ENCODE results near the gene BHLHE41. TPM values are rescaled to one million over a fixed set of nuclear protein-coding genes. Genes with fewer than 3 reads are reported as not detected.

BHLHE41 gene
- polyA plus RNA-seq, 1 experiment = 5.3 TPM

DNA sequence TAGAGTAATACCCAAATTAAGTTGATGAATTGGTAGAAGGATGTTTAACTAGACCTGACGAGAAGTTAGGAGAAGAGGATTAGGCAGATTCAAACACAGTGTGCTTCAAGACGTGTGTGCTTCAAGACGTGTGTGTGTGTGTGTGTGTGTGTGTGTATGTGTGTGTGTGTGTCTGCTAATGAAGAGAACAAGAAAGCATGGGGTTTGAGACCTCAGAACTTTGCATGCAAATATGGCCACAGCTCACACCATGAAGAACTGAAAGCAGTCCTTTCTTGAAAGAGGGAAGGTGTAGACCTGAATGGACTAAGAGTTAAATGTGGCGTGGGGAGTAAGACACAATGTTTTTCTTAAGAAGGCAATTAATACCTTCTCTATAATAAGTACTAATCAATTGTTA lies 38.1 kb upstream of the BHLHE41 start:
- TF ChIP-seq, protein P1, sequence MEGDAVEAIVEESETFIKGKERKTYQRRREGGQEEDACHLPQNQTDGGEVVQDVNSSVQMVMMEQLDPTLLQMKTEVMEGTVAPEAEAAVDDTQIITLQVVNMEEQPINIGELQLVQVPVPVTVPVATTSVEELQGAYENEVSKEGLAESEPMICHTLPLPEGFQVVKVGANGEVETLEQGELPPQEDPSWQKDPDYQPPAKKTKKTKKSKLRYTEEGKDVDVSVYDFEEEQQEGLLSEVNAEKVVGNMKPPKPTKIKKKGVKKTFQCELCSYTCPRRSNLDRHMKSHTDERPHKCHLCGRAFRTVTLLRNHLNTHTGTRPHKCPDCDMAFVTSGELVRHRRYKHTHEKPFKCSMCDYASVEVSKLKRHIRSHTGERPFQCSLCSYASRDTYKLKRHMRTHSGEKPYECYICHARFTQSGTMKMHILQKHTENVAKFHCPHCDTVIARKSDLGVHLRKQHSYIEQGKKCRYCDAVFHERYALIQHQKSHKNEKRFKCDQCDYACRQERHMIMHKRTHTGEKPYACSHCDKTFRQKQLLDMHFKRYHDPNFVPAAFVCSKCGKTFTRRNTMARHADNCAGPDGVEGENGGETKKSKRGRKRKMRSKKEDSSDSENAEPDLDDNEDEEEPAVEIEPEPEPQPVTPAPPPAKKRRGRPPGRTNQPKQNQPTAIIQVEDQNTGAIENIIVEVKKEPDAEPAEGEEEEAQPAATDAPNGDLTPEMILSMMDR (IDR thresholded peaks at IDR 0.05; ENCODE audit: insufficient read depth, low read depth, low read length) = no peak
- POLR2A ChIA-PET = no interaction called here
- DNase-seq (ENCODE audit: low read depth) = no peak
- Histone ChIP-seq H3K27me3 (ENCODE audit: control insufficient read depth, insufficient read depth, low read length) (no peaks in the 10 kb centered on the region), H3K4me3 (ENCODE audit: low read depth, low read length) (no peak overlapping the region), H3K36me3 (ENCODE audit: control insufficient read depth, insufficient read depth, low read length) (no peaks in the 10 kb centered on the region)
- CTCF ChIA-PET = interaction anchor here (0.9 kb wide), 1 partner anchor 29 kb away, joined by 4 read pairs; no protein-coding TSS in a partner anchor

DNA sequence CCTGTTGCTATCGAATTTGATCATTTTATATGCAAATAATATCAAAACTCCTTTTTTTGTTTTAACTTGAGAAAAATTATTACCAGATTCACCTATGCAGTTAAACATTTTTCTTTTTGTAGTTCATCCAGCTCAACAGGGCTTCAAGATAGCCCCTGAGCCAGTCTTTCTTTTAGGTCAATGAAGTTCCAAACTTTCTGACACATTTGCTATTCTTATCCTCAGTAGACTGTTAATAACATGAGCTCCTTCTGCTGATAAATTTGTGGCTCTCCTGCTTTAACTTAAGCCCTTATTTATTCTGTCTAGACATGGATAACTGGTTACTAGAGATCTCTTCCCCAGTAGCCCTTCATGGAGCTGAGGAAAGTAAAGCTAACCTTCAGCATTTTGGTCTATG lies 37.3 kb upstream of the BHLHE41 start:
- POLR2A ChIA-PET = no interaction called here
- CTCF ChIA-PET = interaction anchor here (0.9 kb wide), 1 partner anchor 29 kb away, joined by 4 read pairs; no protein-coding TSS in a partner anchor
- no peaks in the 10 kb centered on the region for H3K36me3 ChIP-seq (ENCODE audit: control insufficient read depth, insufficient read depth, low read length)
- TF ChIP-seq, protein P1 (IDR thresholded peaks at IDR 0.05; ENCODE audit: insufficient read depth, low read depth, low read length) = no peak
- no peak for DNase-seq (ENCODE audit: low read depth)
- H3K4me3 ChIP-seq (ENCODE audit: low read depth, low read length) = no peak overlapping the region
- H3K27me3 ChIP-seq (ENCODE audit: control insufficient read depth, insufficient read depth, low read length) = no peaks in the 10 kb centered on the region

DNA sequence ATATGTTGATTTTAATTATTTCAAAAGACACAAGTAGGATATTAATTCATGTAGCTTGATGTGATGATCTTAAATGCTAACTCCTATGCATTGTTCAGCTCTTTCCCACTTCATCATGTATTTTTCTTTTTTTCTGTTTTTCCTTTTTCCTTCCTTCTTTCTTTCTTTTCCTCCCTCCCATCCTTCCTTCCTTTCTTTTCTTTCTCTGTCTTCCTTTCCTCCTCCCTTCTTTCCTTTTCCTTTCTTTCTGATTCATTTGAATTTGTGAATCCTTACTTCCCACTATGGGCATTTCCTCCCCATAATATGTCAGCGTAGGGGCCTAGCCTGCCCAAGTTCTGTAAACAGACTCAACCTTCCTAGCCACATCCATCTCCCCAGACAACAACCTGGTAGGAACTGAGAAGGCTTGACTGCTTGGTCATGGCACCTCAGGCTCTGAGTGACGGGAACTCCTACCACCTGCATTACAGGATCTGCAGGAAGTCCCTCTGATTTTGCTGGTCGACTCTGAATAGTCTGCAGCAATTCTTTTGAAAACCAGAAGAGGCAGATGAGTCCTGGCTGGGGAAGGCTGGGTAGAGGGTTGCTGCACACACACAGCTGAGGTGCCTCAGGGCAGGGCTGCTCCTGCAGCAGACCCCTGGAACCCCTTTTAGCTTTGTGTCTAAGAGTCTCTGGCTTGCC lies 33.4 kb upstream of the BHLHE41 start:
- no peaks in the 10 kb centered on the region for H3K27me3 ChIP-seq (ENCODE audit: control insufficient read depth, insufficient read depth, low read length)
- no peak for DNase-seq (ENCODE audit: low read depth)
- POLR2A ChIA-PET = no interaction called here
- no peaks in the 10 kb centered on the region for H3K36me3 ChIP-seq (ENCODE audit: control insufficient read depth, insufficient read depth, low read length)
- H3K4me3 ChIP-seq (ENCODE audit: low read depth, low read length) = no peak overlapping the region
- TF ChIP-seq, protein P1 (IDR thresholded peaks at IDR 0.05; ENCODE audit: insufficient read depth, low read depth, low read length) = no peak
- CTCF ChIA-PET = no interaction called here

DNA sequence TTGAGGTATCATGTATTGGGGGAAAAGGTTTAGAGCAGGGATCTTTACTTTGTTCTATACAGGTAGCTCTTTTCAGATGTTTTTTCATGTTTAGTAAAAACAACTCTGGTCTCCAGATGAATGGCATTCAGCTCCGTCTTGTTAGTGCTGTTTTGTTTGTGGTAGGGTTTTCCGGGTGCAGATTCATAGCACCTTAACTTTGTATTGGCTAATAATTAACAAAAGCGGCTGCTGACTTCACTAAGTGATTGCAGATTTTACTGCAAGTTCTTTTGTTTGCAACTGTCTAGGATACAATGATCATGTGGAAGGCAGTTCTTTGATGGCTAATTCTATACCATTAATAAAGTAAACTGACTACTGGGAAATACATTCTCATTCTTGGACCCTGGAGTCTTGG lies 32.2 kb upstream of the BHLHE41 start:
- Histone ChIP-seq H3K36me3 (ENCODE audit: control insufficient read depth, insufficient read depth, low read length) (no peaks in the 10 kb centered on the region), H3K27me3 (ENCODE audit: control insufficient read depth, insufficient read depth, low read length) (no peaks in the 10 kb centered on the region), H3K4me3 (ENCODE audit: low read depth, low read length) (no peak overlapping the region)
- ChIA-PET CTCF (interaction anchor here (1.1 kb wide), 2 partner anchors 9 to 34 kb away, joined by 3 read pairs; no protein-coding TSS in a partner anchor), POLR2A (no interaction called here)
- DNase-seq (ENCODE audit: low read depth) = no peak
- TF ChIP-seq, protein P1 (IDR thresholded peaks at IDR 0.05; ENCODE audit: insufficient read depth, low read depth, low read length) = no peak

DNA sequence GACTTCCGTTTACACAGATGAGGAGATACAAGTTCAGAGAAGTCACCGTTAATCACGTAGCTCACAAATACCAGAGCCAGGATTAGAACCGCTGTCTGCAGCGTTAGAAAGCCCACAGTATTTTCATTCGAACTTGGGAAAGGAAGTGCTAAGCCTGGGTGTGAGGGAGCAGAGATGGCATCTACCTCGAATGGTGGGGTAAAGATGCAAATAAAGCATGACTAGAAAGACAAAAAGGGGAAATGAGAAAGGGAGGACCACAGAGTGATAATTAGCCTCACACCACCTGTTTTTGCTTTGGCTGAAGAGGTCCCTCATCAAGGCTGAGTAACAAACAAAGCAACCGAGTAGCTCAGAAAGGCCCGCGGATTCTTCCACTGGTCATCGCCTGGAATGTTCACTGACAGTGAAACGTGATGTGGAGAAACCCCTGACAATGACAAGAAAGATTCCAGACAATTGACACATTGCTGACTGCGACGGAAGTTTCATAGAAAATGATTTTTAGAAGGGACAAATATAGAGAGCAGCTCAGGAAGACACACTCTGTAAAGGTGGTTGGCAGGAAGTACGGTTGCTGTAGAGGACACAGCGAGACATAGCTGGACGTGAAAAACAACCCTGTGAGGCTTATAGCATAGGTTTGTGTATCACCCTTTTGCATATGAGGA lies 31.5 kb upstream of the BHLHE41 start:
- ChIA-PET CTCF (interaction anchor here (1.1 kb wide), 2 partner anchors 9 to 34 kb away, joined by 3 read pairs; no protein-coding TSS in a partner anchor), POLR2A (no interaction called here)
- H3K4me3 ChIP-seq (ENCODE audit: low read depth, low read length) = no peak overlapping the region
- TF ChIP-seq, protein P1 (IDR thresholded peaks at IDR 0.05; ENCODE audit: insufficient read depth, low read depth, low read length) = no peak
- no peaks in the 10 kb centered on the region for H3K36me3 ChIP-seq (ENCODE audit: control insufficient read depth, insufficient read depth, low read length)
- H3K27me3 ChIP-seq (ENCODE audit: control insufficient read depth, insufficient read depth, low read length) = no peaks in the 10 kb centered on the region
- DNase-seq (ENCODE audit: low read depth) = no peak
